GM12891 (cell line): ENCODE data around the gene BEGAIN.

Source experiments
- PAX5 ChIP-seq: IDR thresholded peaks from 2 replicates; pipeline ENCODE4 v1.6.1; 2011; ENCODE audit warnings: low read length, moderate library complexity, mild to moderate bottlenecking; ENCODE audit not compliant: insufficient read depth, severe bottlenecking
- POLR2A ChIP-seq: IDR thresholded peaks from 2 replicates; pipeline ENCODE4 v1.6.1; 2011; ENCODE audit warnings: low read depth, low read length, control low read depth
- POLR2AphosphoS5 ChIP-seq: IDR thresholded peaks from 2 replicates; pipeline ENCODE4 v1.6.1; 2011; ENCODE audit warnings: low read depth, low read length, control low read depth
- POU2F2 ChIP-seq: IDR thresholded peaks from 2 replicates; pipeline ENCODE4 v1.6.1; 2011; ENCODE audit warnings: low read depth, mild to moderate bottlenecking, control low read depth, low read length, moderate library complexity
- SPI1 ChIP-seq: IDR thresholded peaks from 2 replicates; pipeline ENCODE4 v1.6.1; 2011; ENCODE audit warnings: low read depth, low read length, control low read depth
- TAF1 ChIP-seq: IDR thresholded peaks from 2 replicates; pipeline ENCODE4 v1.6.1; 2011; ENCODE audit warnings: low read depth, low read length, control low read depth

GRCh38 chr14:100500128-100500527, 87.1 kb downstream of the BEGAIN start:
- TF ChIP-seq POLR2A = no peak
- no peak for TF ChIP-seq TAF1
- no peak for TF ChIP-seq POLR2AphosphoS5
- no peak for TF ChIP-seq POU2F2
- no peak for TF ChIP-seq SPI1
- no peak for TF ChIP-seq PAX5
